NCI-H2081 (cell line): ENCODE measurements around the gene GARIN1A.
"Not testable (repeated sequence)": the region's sequence is repeated elsewhere in the genome, so short reads cannot be mapped to it uniquely, and the experiment has no call there.

ENCODE experiments used
- DNase-seq, 2 experiments: peaks; one replicate each; lab custom pipeline; 2025; lab: John Stamatoyannopoulos, UW

The GARIN1A gene

GRCh38 chr7:128683738-128684137 is 11.6 kb downstream of the GARIN1A start:
- DNase-seq = not testable (repeated sequence)

DNA sequence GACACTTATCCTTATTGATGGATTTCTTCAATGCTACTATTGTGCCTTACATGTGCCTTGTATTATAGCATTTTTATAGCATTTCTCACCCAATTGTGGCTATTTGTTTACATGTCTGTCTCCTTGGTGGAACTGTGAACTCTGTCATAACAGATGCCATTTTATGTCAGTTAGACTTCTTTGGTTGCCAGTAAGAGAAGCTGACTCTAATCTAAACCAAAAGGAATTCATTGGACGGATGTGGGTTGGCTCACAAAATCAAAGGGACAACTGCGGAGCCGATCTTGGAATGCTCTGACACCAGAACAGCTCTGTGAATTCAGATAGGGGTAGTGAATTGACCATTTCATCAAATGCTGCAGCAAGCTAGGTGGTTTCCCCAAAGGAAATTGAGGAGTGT is 15.0 kb downstream of the GARIN1A start:
- DNase-seq = no peak

- no peak for DNase-seq
Measured at GRCh38 chr7:128688492-128688891, 16.4 kb downstream of the GARIN1A start.

DNA sequence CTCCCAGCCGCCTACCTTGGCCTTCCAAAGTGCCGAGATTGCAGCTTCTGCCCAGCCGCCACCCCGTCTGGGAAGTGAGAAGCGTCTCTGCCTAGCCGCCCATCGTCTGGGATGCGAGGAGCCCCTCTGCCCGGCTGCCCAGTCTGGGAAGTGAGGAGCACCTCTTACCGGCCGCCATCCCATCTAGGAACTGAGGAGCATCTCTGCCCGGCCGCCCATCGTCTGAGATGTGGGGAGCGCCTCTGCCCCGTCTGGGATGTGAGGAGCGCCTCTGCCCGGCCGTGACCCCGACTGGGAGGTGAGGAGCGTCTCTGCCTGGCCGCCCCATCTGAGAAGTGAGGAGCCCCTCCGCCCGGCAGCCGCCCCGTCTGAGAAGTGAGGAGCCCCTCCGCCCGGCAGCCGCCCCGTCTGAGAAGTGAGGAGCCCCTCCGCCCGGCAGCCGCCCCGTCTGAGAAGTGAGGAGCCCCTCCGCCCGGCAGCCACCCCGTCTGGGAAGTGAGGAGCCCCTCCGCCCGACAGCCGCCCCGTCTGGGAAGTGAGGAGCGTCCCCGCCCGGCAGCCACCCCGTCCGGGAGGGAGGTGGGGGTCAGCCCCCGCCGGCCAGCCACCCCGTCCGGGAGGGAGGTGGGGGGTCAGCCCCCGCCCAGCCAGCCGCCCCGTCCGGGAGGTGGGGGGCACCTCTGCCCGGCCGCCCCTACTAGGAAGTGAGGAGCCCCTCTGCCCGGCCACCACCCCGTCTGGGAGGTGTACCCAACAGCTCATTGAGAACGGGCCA is 17.3 kb downstream of the GARIN1A start:
- not testable (repeated sequence) for DNase-seq

DNA sequence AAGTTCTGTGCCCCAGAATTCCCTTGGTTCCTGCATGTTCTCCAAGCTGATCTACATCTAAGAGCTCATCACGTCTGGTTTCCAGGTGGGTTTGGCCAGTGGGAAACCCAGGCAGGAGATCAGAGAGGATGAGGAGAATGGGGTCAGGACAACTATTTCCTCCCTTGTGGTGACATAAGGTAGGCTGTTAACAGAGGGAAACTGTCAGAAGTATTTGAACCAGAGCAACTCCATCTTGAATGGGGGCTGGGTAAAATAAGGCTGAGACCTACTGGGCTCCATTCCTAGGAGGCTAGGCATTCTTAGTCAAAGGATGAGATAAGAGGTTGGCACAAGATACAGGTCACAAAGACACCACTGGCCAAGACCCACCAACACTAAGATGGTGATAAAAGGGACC is 19.1 kb downstream of the GARIN1A start:
- no peak for DNase-seq

DNA sequence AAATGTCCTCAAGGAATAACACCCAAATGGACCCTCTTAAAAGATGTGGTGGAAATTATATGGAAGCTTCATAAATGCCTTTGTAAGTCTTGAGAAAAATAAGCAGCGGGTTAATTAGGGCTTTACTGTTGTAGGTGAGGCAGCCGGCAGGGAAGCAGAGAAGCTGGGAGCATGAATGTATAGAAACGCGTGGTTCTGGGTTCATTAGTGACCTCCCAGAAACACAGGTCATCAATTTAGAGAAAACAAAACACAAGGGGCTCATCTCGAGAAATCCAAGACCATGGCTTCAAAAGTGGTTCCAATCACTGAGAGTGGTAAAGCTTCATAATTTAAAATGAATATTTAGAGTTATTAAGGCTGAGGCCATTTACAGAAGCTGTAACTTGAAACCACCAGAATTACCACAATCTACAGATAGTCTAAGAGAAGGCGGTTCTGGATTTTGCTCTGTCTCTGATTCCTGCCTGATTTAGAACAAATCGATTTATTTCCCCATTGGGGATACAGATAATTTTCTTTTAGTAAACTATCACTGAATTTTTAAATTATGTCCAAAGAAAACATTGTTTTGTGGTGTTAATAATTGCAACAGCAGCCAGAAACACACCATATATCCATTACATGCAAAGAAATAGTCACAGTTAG is 20.7 kb downstream of the GARIN1A start:
- no peak for DNase-seq

DNA sequence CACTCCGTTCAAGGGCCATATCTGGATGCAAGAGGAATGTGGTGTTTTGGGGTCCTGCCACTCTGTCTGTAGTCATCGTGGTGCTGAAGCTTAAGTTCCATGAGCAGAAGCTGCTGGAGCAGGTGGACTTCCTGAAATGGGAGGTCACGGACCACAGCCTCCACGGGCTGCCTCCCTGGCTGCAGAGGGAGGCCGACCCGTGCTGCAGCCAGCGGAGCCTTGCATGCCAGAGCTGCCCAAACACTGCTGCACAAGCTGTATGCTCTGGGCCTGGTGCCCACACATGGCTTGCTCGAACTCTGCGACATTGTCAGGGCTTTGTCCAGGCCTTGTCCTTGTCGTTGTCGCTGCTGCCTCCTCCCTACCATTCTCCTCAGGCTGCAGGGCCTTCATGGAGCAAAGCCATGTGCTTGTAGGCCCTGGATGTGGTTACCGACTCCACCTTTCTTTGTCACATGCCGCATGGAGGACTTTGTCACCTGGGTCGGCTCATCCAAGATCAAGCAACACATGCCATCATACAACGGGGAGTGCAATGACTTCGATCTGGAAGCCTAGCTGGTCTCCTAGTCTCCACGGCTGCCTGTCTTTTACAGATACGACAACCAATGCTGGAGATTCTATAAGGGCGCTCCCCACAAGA is 21.4 kb downstream of the GARIN1A start:
- no peak for DNase-seq

- DNase-seq = no peak
Measured at GRCh38 chr7:128694738-128695137, 22.6 kb downstream of the GARIN1A start.

- no peak for DNase-seq
Measured at GRCh38 chr7:128697302-128697905, 25.3 kb downstream of the GARIN1A start.

GRCh38 chr7:128699196-128699712 is 27.2 kb downstream of the GARIN1A start:
- no peak for DNase-seq

GRCh38 chr7:128699895-128700294 is 27.8 kb downstream of the GARIN1A start:
- DNase-seq = no peak

GRCh38 chr7:128701062-128701785 is 29.1 kb downstream of the GARIN1A start:
- no peak for DNase-seq

- no peak for DNase-seq
Measured at GRCh38 chr7:128703609-128704241, 31.6 kb downstream of the GARIN1A start.

DNA sequence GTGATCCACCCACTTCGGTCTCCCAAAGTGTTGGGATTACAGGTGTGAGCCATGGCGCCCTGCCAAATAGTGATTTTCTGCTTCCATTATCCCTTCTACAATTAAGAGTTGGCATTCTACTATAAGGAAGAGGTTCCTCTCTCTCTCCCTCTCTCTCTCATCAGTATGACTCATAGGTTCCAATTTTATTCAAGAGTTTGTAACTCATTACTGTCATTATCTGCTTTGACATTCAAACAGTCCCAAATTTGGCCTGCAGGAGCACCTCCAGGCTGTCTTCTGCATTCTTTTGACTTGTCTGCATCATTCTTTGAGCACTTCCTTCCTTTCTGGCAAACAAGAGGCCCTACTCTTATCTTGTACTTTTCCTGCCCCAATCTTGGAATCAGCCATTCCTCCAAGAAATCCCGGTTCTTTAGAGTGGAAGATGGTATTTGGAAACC is 33.8 kb downstream of the GARIN1A start:
- peak in 1 of 2 experiments; percentile 42 for DNase-seq

DNA sequence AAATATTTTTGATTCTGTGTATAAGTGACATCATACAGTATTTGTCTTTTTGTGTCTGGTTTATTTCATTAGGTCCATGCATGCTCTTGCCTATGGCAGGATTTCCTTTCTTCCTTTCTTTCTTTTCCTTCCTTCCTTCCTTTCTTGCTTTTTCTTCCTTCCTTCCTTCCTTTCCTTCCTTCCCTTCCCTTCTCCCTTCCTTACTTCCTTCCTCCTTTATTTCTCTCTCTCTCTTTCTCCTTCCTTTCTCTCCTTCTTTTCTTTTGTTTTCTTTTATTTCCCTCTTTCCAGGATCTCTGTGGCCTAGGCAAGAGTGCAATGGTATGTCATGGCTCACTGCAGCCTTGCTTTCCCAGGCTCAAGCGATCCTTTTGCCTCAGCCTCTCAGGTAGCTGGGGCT is 35.7 kb downstream of the GARIN1A start:
- DNase-seq = no peak

DNA sequence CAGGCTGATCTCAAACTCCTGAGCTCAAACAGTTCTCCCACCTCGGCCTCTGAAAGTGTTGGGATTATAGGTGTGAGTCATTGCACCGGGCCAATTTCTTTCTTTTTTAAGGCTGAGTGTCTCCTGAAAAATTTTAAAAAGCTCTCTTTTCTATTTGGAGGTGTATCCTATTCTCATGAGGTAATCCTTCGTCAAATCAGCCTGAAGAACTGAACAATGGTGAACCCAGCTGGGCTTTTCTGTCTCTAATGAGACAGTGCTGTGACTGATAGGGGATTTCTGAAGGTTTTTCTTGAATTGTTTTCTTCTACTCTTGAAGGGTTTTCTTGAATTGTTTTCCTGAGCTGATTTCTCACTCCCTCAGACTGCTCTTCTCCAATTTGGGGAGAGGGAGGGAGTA is 36.1 kb downstream of the GARIN1A start:
- no peak for DNase-seq

DNA sequence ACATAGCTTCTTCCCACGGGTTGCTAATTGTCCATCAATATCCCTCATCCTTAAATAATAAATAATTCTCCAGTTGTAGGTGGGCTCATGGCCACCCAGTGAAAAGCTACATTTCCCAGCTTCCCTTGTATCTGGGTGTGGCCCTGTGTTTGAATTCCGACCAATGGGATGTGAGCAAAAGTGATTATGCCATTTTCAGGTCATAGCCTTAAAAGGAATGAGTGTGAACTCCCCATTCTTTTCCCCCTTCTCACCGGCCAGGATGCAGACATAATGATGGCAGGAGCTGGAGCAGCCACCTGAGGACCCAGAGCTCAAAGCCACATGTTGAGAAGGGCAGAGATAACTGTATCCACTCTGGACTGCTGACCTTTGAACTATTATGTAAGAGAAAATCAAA is 36.7 kb downstream of the GARIN1A start:
- DNase-seq = no peak

DNA sequence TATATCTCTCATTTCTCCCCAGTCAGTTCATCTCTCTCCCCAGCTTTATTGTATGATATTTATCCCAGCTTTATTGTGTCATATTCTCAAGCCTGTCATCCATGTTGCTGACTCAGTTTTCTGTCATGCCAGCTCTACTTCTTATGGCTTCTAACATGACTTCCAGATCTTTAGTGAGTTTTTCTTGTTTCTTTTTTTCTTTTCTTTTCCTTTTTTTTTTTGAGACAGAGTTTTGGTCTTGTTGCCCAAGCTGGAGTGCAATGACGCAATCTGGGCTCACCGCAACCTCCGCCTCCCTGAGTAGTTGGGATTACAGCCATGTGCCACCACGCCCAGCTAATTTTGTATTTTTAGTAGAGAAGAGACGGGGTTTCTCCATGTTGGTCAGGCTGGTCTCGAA is 38.4 kb downstream of the GARIN1A start:
- no peak for DNase-seq

GRCh38 chr7:128713794-128714193 is 41.7 kb downstream of the GARIN1A start:
- no peak for DNase-seq

GRCh38 chr7:128714701-128715495 is 42.8 kb downstream of the GARIN1A start:
- no peak for DNase-seq
